HTERT RPE-1 (cell line): ENCODE measurements around the gene JPH2.
"Not testable (repeated sequence)": the region's sequence is repeated elsewhere in the genome, so short reads cannot be mapped to it uniquely, and the experiment has no call there.

ENCODE experiments used
- in situ Hi-C: fragments of 300-500 bp; cut with MboI; formaldehyde crosslinking; loops from 4 replicates; pipeline ENCODE4 v1.14.3; 2020; ENCODE audit warnings: low sequenced_read_pairs

JPH2 gene

GRCh38 chr20:44187054-44187771 lies at the start of gene JPH2:
TSS of gene JPH2 (minus strand) at chr20:44187188. CDS start at chr20:44186705, 483 bp downstream.
- in situ Hi-C loops, result no loop called here

- in situ Hi-C loops, result no loop called here
These were observed 48.7 kb upstream of the JPH2 start for GRCh38 chr20:44235702-44236101.

- in situ Hi-C loops, result no loop called here
These were observed 47.8 kb upstream of the JPH2 start for GRCh38 chr20:44234566-44235317.

- in situ Hi-C loops, result no loop called here
These were observed 46.5 kb upstream of the JPH2 start for GRCh38 chr20:44233436-44234016.

- in situ Hi-C loops, result not testable (repeated sequence)
These were observed 45.5 kb upstream of the JPH2 start for GRCh38 chr20:44232469-44232856.

GRCh38 chr20:44231713-44232468 lies 44.9 kb upstream of the JPH2 start:
- in situ Hi-C loops, result no loop called here

- in situ Hi-C loops, result no loop called here
These were observed 44.2 kb upstream of the JPH2 start for GRCh38 chr20:44231193-44231592.

- in situ Hi-C loops, result no loop called here
These were observed 41.7 kb upstream of the JPH2 start for GRCh38 chr20:44228465-44229258.

GRCh38 chr20:44224637-44225036 lies 37.6 kb upstream of the JPH2 start:
- in situ Hi-C loops, result no loop called here

GRCh38 chr20:44223721-44224120 lies 36.7 kb upstream of the JPH2 start:
- in situ Hi-C loops, result no loop called here

- in situ Hi-C loops, result no loop called here
These were observed 35.8 kb upstream of the JPH2 start for GRCh38 chr20:44222633-44223368.

- in situ Hi-C loops, result no loop called here
These were observed 35.0 kb upstream of the JPH2 start for GRCh38 chr20:44222027-44222426.

- in situ Hi-C loops, result no loop called here
These were observed 34.5 kb upstream of the JPH2 start for GRCh38 chr20:44221368-44221954.

GRCh38 chr20:44219791-44220190 lies 32.8 kb upstream of the JPH2 start:
- in situ Hi-C loops, result no loop called here

GRCh38 chr20:44219170-44219730 lies 32.3 kb upstream of the JPH2 start:
- in situ Hi-C loops, result no loop called here

- in situ Hi-C loops, result no loop called here
These were observed 31.5 kb upstream of the JPH2 start for GRCh38 chr20:44218446-44218845.

GRCh38 chr20:44217342-44218092 lies 30.5 kb upstream of the JPH2 start:
- in situ Hi-C loops, result no loop called here

- in situ Hi-C loops, result no loop called here
These were observed 28.1 kb upstream of the JPH2 start for GRCh38 chr20:44215125-44215524.
